Endothelial cell of umbilical vein (primary cell): ENCODE data around the gene KRTAP4-11. TPM values are rescaled to one million over a fixed set of nuclear protein-coding genes. Genes with fewer than 3 reads are reported as not detected.
"Not testable (repeated sequence)": the region's sequence is repeated elsewhere in the genome, so short reads cannot be mapped to it uniquely, and the experiment has no call there.

ENCODE experiments used
- BruUV-seq: library from RNA; stranded (reverse); fragments of 400-500 nt; replicated peaks from 2 replicates; lab custom pipeline; 2021; lab: Mats Ljungman, UMichigan
- CTCF ChIA-PET: fragments of 300-600, 350-600 bp; sonication (Branson Sonifier 250); formaldehyde crosslinking; loops from one replicate; lab custom pipeline; 2021; ENCODE audit warnings: antibody characterized with exemption, inconsistent platforms; lab: Charles Lee
- POLR2A ChIA-PET: fragments of 300-600, 350-600 bp; sonication (Branson Sonifier 250); formaldehyde crosslinking; loops from one replicate; lab custom pipeline; 2021; ENCODE audit warnings: antibody characterized with exemption, inconsistent platforms; lab: Charles Lee
- DNase-seq: peaks from one replicate; pipeline ENCODE4 v3.0.0-alpha.2; 2011; ENCODE audit warnings: low read depth, low spot score
- FAIRE-seq: peaks from 2 replicates; lab custom pipeline; 2011; peaks lifted over from hg19 to GRCh38; lab: Jason Lieb, UNC
- H2AFZ ChIP-seq: 2 replicates; pipeline ENCODE4 v1.6.0; 2012; ENCODE audit warnings: low read depth, low read length, control low read depth, inconsistent platforms
- H3K27ac ChIP-seq: 2 replicates; pipeline ENCODE4 v1.5.1; 2011; ENCODE audit warnings: low read depth, mild to moderate bottlenecking, control low read depth, low read length, moderate library complexity; ENCODE audit not compliant: insufficient read depth
- H3K27me3 ChIP-seq, 2 experiments: 2 replicates each; pipeline versions ENCODE4 v1.6.0 to v1.6.1; 2011; ENCODE audit warnings: low read length in 2 of 2, mixed read lengths in 1 of 2; ENCODE audit not compliant: control insufficient read depth in 2 of 2, insufficient read depth in 2 of 2
- H3K36me3 ChIP-seq, 2 experiments: 2 replicates in 1 of 2; 3 replicates in 1 of 2; pipeline ENCODE4 v1.5.1; 2011; ENCODE audit warnings: low read length in 2 of 2, mild to moderate bottlenecking in 1 of 2, moderate library complexity in 1 of 2; ENCODE audit not compliant: control insufficient read depth in 2 of 2, insufficient read depth in 2 of 2; ENCODE audit errors: extremely low read depth in 1 of 2
- H3K4me1 ChIP-seq: 3 replicates; pipeline ENCODE4 v1.5.1; 2011; ENCODE audit warnings: mild to moderate bottlenecking, low read length; ENCODE audit not compliant: control insufficient read depth, insufficient read depth; ENCODE audit errors: extremely low read depth
- H3K4me2 ChIP-seq: 2 replicates; pipeline ENCODE4 v1.6.1; 2011; ENCODE audit warnings: low read length, control low read depth, mixed read lengths; ENCODE audit not compliant: insufficient read depth
- H3K4me3 ChIP-seq, 3 experiments: fragments of 200-600 bp in 1 of 3; sonication (generic), shearing (Covaris generic) in 1 of 3; replicated peaks in 1 of 3; 2 replicates each; pipeline ENCODE4 v1.5.1; 2011 to 2016; ENCODE audit warnings: control low read depth in 3 of 3, low read length in 3 of 3, mild to moderate bottlenecking in 2 of 3, inconsistent platforms in 1 of 3, low read depth in 1 of 3, moderate library complexity in 1 of 3; ENCODE audit not compliant: insufficient read depth in 1 of 3
- H3K79me2 ChIP-seq: 2 replicates; pipeline ENCODE4 v1.6.0; 2012; ENCODE audit warnings: low read length, inconsistent platforms; ENCODE audit not compliant: control insufficient read depth, insufficient read depth
- H3K9ac ChIP-seq: replicated peaks from 2 replicates; pipeline ENCODE3; 2011; ENCODE audit warnings: low read length, control low read depth; ENCODE audit not compliant: insufficient read depth; ENCODE audit errors: extremely low read depth
- H3K9me1 ChIP-seq: replicated peaks from 3 replicates; pipeline ENCODE4 v1.6.0; 2011; ENCODE audit warnings: mild to moderate bottlenecking, low read length; ENCODE audit not compliant: control insufficient read depth, insufficient read depth; ENCODE audit errors: extremely low read depth
- H3K9me3 ChIP-seq: replicated peaks from 2 replicates; pipeline ENCODE4 v1.5.1; 2012; ENCODE audit warnings: low read length, inconsistent platforms; ENCODE audit not compliant: control insufficient read depth, insufficient read depth
- H4K20me1 ChIP-seq: replicated peaks from 2 replicates; pipeline ENCODE3; 2011; ENCODE audit warnings: mild to moderate bottlenecking, low read length; ENCODE audit not compliant: control insufficient read depth, insufficient read depth; ENCODE audit errors: extremely low read depth
- CTCF ChIP-seq, 2 donors: IDR thresholded peaks; 1 replicate in 1 of 2; 2 replicates in 1 of 2; pipeline ENCODE4 v1.5.1; 2011; ENCODE audit warnings: low read length in 2 of 2, mild to moderate bottlenecking in 2 of 2, moderate library complexity in 2 of 2, control low read depth in 1 of 2, inconsistent platforms in 1 of 2, low read depth in 1 of 2; ENCODE audit not compliant: insufficient read depth in 1 of 2; ENCODE audit errors: extremely low read depth in 1 of 2
- EZH2 ChIP-seq: IDR thresholded peaks from 2 replicates; pipeline ENCODE4 v1.6.1; 2012; ENCODE audit warnings: borderline replicate concordance, low read depth, mild to moderate bottlenecking, moderate library complexity, low read length, inconsistent platforms; ENCODE audit not compliant: severe bottlenecking
- FOS ChIP-seq: IDR thresholded peaks from 2 replicates; pipeline ENCODE4 v1.6.1; 2011; ENCODE audit warnings: mild to moderate bottlenecking, low read length, moderate library complexity, borderline replicate concordance; ENCODE audit not compliant: insufficient read depth
- GATA2 ChIP-seq: IDR thresholded peaks from 2 replicates; pipeline ENCODE4 v1.7.0; 2011; ENCODE audit warnings: low read depth, mild to moderate bottlenecking, moderate library complexity, mixed read lengths, low read length; ENCODE audit not compliant: insufficient read length, insufficient read depth
- JUN ChIP-seq: IDR thresholded peaks from 2 replicates; pipeline ENCODE4 v1.6.1; 2011; ENCODE audit warnings: borderline replicate concordance, low read depth; ENCODE audit not compliant: insufficient read length, insufficient read depth
- MAX ChIP-seq: IDR thresholded peaks from 2 replicates; pipeline ENCODE4 v1.6.1; 2011; ENCODE audit not compliant: insufficient read depth, insufficient read length
- MYC ChIP-seq: IDR thresholded peaks from one replicate; pipeline ENCODE4 v1.6.1; 2011; ENCODE audit warnings: mild to moderate bottlenecking, low read depth, low read length
- POLR2A ChIP-seq: IDR thresholded peaks from 2 replicates; pipeline ENCODE4 v1.6.1; 2012; ENCODE audit warnings: low read depth, mild to moderate bottlenecking, control low read depth, low read length
- POLR2AphosphoS5 ChIP-seq: IDR thresholded peaks from 2 replicates; pipeline ENCODE4 v1.6.1; 2012; ENCODE audit warnings: low read depth, mild to moderate bottlenecking, control low read depth, low read length, moderate library complexity; ENCODE audit not compliant: insufficient read depth
- dilution Hi-C: fragments of 300-500 bp; cut with MboI; formaldehyde crosslinking; loops from one replicate; pipeline ENCODE4 v1.15.0; 2019; ENCODE audit warnings: low sequenced_read_pairs; ENCODE audit not compliant: extremely low pct_ligation_motif_present
- intact Hi-C: fragments of 100-400 bp; cut with micrococcal nuclease; formaldehyde crosslinking; loops from one replicate; pipeline ENCODE4 v1.10.0; 2022
- polyA plus RNA-seq, 4 experiments: library from polyadenylated mRNA; depleted of rRNA in 3 of 4; stranded (reverse) in 3 of 4; unstranded in 1 of 4; fragments of >200 nt; gene quantifications; 2 replicates each; pipeline versions ENCODE4 v1.2.1 to v1.2.3, GENCODE V29; 2011 to 2012; ENCODE audit warnings: missing spikeins in 1 of 4
- total RNA-seq: library from RNA; stranded (reverse); gene quantifications from 2 replicates; pipeline ENCODE4 v1.2.3, GENCODE V29; 2021

Gene KRTAP4-11
- total and polyA plus RNA-seq, 2 donors (not counting 3 experiments of a cell fraction or from before 2014, with no cell fraction given) = not detected

GRCh38 chr17:41121742-41122141 lies 3.6 kb upstream of the KRTAP4-11 start:
- FAIRE-seq = no peak
- no peaks in the 10 kb centered on the region for H3K9me1 ChIP-seq
- no peaks in the 10 kb centered on the region for H3K27me3 ChIP-seq
- POLR2A ChIA-PET = no interaction called here
- H3K79me2 ChIP-seq = no peaks in the 10 kb centered on the region
- DNase-seq = no peak
- H2AFZ ChIP-seq = no peak overlapping the region
- BruUV-seq = no TSS peak
- H3K9ac ChIP-seq = no peak overlapping the region
- no peak overlapping the region for H3K27ac ChIP-seq
- intact Hi-C loops = no loop called here
- peaks cover 3% of the 10 kb centered on the region for H3K4me1 ChIP-seq
- dilution Hi-C loops = no loop called here
- H3K36me3 ChIP-seq = no peaks in the 10 kb centered on the region
- no peaks in the 10 kb centered on the region for H3K9me3 ChIP-seq
- TF ChIP-seq GATA2 (no peak), POLR2A (no peak), MAX (no peak), FOS (no peak), CTCF (IDR thresholded peaks at IDR 0.05; ENCODE audit: extremely low read depth in 1 of 2, insufficient read depth in 1 of 2, low read depth in 1 of 2, low read length in 2 of 2) (no peak), MYC (no peak), POLR2AphosphoS5 (no peak), JUN (no peak), EZH2 (no peak)
- CTCF ChIA-PET = no interaction called here
- no peak overlapping the region for H3K4me3 ChIP-seq
- H3K4me2 ChIP-seq = no peak overlapping the region
- no peaks in the 10 kb centered on the region for H4K20me1 ChIP-seq

- POLR2A ChIA-PET = not testable (repeated sequence)
Observed at GRCh38 chr17:41119696-41120690, 1.8 kb upstream of the KRTAP4-11 start.

More at GRCh38 chr17:41119696-41120690, 1.8 kb upstream of the KRTAP4-11 start:
- H2AFZ ChIP-seq, H4K20me1 ChIP-seq, dilution Hi-C loops, H3K79me2 ChIP-seq, intact Hi-C loops, H3K4me3 ChIP-seq, H3K9me3 ChIP-seq, CTCF ChIA-PET, H3K9ac ChIP-seq, BruUV-seq, H3K4me1 ChIP-seq, H3K9me1 ChIP-seq, H3K27me3 ChIP-seq, H3K36me3 ChIP-seq, H3K27ac ChIP-seq: not testable (repeated sequence)
- FAIRE-seq (peak; percentile 67), DNase-seq (peak; percentile 56)
- H3K4me2 ChIP-seq = peak overlapping the region; percentile 35
